ENCODE results near the gene PACS1.
"Not testable (repeated sequence)": the region's sequence is repeated elsewhere in the genome, so short reads cannot be mapped to it uniquely, and the experiment has no call there.

PACS1 gene

GRCh38 chr11:66069715-66070603, at the start of gene PACS1:
Gene PACS1 (plus strand): TSS chr11:66070272. CDS start chr11:66070487, 215 bp downstream.
- DNase-seq (ENCODE audit: low read depth in 1 of 2, low spot score in 1 of 2) = peak; percentile 52 to 77

DNA sequence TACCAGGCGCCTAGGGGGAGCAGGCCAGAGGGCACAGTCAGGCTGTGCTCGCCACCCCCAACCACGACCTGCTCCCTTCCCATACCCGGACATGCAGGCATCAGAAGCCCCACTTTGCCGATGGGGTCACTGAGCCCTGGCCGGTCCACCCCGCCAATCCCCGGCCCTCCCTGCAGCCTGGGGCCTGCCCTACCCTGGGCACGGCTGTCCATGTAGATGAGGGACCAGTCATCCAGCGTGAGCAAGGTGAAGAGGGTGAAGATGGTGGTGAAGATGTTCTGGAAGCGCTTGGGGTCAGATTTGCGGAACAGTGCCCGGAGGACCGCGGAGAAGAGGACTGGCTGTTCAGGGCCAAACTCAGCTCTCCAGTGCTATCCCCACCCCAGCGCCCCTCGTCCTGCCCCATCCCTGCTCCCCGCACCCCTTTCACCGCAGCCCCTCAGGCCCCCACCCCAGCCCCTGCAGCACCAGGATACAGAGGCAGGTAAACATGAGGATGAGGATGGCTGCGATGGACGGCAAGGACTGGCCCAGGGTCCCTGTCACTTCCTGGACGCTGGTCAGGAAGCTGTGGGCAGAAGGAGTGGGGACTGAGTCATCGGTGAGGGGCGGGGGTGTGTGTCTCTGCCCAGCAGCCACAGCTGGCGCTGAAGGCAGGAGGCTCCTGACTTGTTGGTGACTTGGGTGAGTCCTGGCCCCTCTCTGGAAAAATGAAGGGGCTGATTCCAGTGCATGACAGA, 49.3 kb upstream of the PACS1 start:
- no peak for DNase-seq (ENCODE audit: low read depth in 1 of 2, low spot score in 1 of 2)

GRCh38 chr11:66022401-66023185, 47.5 kb upstream of the PACS1 start:
- DNase-seq (ENCODE audit: low read depth in 1 of 2, low spot score in 1 of 2) = peak; percentile 61 to 68

DNA sequence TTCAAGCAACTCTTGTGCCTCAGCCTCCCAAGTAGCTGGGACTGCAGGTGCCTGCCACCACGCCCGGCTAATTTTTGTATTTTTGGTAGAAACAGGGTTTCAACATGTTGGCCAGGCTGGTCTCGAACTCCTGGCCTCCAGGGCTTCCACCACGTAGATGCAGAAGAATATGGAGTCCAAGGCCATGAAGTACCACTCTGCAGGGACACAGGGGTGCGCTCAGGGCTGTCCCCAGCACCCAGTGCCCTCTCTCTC, 47.0 kb upstream of the PACS1 start:
- DNase-seq (ENCODE audit: low read depth in 1 of 2, low spot score in 1 of 2) = not testable (repeated sequence)

GRCh38 chr11:66026017-66026529, 44.0 kb upstream of the PACS1 start, which contains the start of gene CATSPER1:
Gene CATSPER1 (minus strand): TSS chr11:66026479. CDS start chr11:66026379, 100 bp downstream.
- DNase-seq (ENCODE audit: low read depth in 1 of 2, low spot score in 1 of 2) = no peak

- no peak for DNase-seq (ENCODE audit: low read depth in 1 of 2, low spot score in 1 of 2)
Measured at GRCh38 chr11:66032957-66033735, 36.9 kb upstream of the PACS1 start.

GRCh38 chr11:66035653-66036333, 34.3 kb upstream of the PACS1 start:
- no peak for DNase-seq (ENCODE audit: low read depth in 1 of 2, low spot score in 1 of 2)

DNA sequence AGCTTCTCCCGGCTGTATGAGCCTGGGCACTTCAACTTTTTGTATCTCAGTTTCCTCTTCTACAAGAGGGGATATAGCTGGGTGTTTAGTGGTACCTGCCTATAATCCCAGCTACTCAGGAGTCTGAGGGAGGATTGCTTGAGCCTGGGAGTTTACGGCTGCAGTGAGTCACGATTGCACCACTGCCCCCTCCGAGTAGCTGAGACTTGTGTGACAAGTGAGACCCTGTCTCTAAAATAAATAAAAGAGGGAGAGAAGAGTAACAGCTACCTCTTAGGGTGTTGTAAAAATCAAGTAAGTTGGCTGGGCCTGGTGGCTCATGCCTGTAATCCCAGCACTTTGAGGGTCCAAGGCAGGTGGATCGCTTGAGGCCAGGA, 33.8 kb upstream of the PACS1 start:
- DNase-seq (ENCODE audit: low read depth in 1 of 2, low spot score in 1 of 2) = no peak

GRCh38 chr11:66037327-66037726, 32.7 kb upstream of the PACS1 start:
- DNase-seq (ENCODE audit: low read depth in 1 of 2, low spot score in 1 of 2) = no peak

GRCh38 chr11:66039765-66040164, 30.3 kb upstream of the PACS1 start:
- DNase-seq (ENCODE audit: low read depth in 1 of 2, low spot score in 1 of 2) = no peak

DNA sequence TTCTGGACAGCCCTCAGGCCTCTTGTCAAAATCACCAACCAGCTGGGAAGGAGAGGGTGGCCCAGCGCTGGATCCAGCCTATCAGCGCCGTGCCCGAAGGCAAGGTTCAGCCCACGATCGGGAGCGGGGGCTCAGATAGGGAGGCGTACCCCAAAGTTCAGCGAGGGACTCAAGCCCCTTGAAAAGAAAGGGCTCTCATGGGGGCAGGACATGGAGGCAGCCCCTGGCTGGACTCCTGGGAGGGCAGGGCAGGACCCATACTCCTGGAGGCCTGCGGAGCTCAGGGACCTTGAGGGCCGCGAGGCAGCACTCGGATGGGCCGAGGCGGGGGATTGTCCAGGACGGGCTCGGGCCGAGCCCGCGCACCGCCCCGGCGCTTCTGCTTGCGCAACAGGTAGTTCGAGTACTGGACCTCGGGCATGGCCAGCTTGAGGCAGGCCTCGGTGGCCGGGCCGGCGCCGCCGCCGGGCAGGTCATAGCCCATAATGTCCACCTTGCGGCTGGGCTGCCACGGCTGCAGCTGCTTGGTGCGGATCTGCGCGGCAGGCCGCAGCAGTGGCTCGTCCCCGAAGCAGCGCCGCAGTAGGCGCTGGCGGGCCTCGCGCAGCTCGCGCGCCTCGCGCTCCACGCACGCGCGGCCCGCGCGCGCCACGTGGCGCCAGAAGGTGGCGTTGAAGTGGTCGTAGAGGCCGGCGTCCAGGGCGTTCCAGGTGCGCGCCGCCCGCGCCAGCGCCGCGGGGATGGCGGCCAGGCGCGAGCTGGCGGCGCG, 27.7 kb upstream of the PACS1 start:
- no peak for DNase-seq (ENCODE audit: low read depth in 1 of 2, low spot score in 1 of 2)

GRCh38 chr11:66042996-66043906, 26.8 kb upstream of the PACS1 start:
- DNase-seq (ENCODE audit: low read depth in 1 of 2, low spot score in 1 of 2) = no peak

DNA sequence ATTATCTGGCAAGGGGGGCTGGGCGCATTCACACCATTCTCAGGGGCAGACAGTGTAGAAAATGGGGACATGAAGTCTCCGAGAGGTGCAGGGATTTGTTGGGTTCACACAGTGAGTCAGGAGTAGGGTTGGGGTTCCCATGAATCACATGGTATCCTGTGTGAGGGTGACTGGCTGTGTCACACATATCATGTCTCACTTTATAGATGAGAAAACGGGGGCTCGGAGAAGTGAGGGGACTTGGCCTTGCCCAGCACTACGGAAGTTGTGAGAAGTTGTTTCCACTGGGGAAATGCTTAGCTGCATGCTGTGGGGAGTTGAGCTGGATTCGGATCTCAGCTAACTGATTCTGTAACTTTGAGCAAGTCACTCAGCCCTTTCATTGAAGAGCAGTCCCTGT, 25.3 kb upstream of the PACS1 start:
- DNase-seq (ENCODE audit: low read depth in 1 of 2, low spot score in 1 of 2) = no peak

DNA sequence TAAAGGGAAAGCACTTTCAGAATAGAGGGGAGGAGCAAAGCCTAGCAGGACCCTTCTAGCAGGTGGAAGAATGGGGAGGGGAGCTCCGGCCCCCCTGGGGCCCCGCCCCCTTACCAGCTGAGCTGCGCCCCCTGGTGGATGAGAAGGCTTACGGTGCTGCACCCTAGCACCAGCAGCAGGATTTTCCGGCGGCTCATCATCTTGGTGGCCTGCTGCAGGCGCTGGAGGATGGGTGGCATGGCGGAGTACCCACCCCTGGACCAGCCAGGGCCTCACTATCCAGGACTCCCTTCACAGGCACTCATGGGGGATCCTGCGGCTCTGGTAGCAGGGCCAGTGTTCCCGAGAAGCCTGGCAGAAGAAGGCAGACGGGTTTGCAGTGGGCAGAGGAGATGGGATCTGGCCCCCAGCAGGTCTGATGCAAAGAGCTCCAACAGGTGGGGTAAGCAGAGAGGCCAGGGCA, 24.9 kb upstream of the PACS1 start:
- peak; percentile 73 to 76 for DNase-seq (ENCODE audit: low read depth in 1 of 2, low spot score in 1 of 2)

DNA sequence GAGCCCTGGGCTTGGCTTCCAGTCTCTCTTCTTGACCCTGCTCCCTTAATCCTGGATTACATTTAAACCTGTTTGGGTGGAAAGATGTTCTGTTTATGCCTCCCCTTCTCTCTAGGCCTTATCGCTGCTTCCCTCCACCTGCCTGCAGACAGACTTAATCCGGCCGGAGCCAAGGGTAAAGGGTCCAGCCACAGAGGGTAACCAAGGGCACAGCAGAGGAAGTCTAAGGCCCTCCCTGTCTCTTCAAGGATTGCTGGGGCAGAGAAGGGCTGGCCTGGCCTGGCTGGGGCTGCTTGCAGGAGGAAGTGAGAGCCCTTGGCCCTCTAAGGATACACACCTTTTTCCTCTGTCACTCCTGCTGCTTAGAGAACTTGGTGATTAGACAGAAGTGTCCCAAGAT, 23.2 kb upstream of the PACS1 start:
- DNase-seq (ENCODE audit: low read depth in 1 of 2, low spot score in 1 of 2) = no peak

- DNase-seq (ENCODE audit: low read depth in 1 of 2, low spot score in 1 of 2) = no peak
Measured at GRCh38 chr11:66047541-66048365, 22.3 kb upstream of the PACS1 start.

DNA sequence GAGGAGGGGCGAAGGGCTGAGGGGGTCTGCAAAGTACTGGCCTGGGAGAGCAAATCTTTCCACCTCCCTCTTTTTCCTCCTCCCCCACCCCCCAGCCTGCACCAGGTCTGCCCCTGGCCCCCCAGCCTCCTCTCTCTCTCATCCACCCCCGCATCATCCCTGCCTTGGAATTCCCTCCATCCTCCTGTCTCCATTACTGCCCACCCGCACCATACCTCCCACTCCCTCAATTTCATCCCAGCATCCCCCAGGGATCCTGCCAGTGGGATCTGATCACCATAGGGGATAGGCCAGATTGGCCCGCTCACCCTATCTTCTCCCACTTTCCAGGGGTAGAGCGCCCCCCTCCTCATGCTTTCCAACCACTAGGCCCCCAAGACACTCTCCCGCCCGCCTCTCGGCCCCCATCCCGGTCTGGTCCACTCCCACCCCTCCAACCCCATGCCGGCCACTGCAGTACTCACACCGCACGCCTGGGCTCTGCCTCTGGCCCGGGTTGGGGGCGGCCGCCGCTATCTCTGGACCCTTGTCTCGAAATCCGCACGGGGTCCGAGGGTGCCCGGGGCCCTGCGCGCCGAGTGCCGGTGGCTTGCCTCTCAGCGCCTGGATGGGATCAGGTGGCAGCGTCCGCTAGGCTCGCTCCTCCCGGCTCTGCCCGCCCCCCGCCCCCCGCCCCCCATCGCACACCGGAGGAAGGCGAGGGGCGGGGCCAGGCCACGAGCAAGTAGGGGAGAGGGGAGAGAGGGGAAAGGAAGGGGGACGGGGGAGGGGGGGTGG, 21.3 kb upstream of the PACS1 start, which contains the start of gene GAL3ST3:
Gene GAL3ST3 (minus strand): TSS at position 615 of the 777 bp plus-strand sequence. CDS start 3,746 bp downstream, outside the sequence.
- DNase-seq (ENCODE audit: low read depth in 1 of 2, low spot score in 1 of 2) = no peak
